Thyroid gland (tissue), 4 donors: ENCODE results near the gene MRPS27. TPM values are rescaled to one million over a fixed set of nuclear protein-coding genes. Genes with fewer than 3 reads are reported as not detected.

Experiments used
- DNase-seq, 2 donors: peaks; one replicate each; pipeline ENCODE4 v3.0.0-alpha.2; 2019
- H3K27ac ChIP-seq, 3 donors: fragments of 200-600 bp; sonication (generic); 1 replicate in 2 of 3; 2 replicates in 1 of 3; pipeline ENCODE4 v1.5.1; 2016 to 2019; ENCODE audit warnings: mild to moderate bottlenecking in 1 of 3, moderate library complexity in 1 of 3
- H3K27me3 ChIP-seq: fragments of 200-600 bp; sonication (generic); one replicate; pipeline ENCODE4 v1.5.1; 2019
- H3K36me3 ChIP-seq, 2 donors: fragments of 200-600 bp; sonication (generic); one replicate each; pipeline ENCODE4 v1.5.1; 2016 to 2019
- H3K4me1 ChIP-seq, 2 donors: fragments of 200-600 bp; sonication (generic); one replicate each; pipeline ENCODE4 v1.5.1; 2017 to 2019
- H3K4me3 ChIP-seq, 3 donors: fragments of 200-600 bp; sonication (generic); replicated peaks in 1 of 3; 1 replicate in 2 of 3; 2 replicates in 1 of 3; pipeline ENCODE4 v1.5.1; 2016; ENCODE audit warnings: mild to moderate bottlenecking in 1 of 3
- H3K9me3 ChIP-seq: fragments of 200-600 bp; sonication (generic); one replicate; pipeline ENCODE4 v1.5.1; 2017
- POLR2A ChIP-seq, 2 donors: fragments of 450-650 bp; IDR thresholded peaks; one replicate each; pipeline ENCODE4 v1.6.1; 2017; ENCODE audit warnings: antibody characterized with exemption in 2 of 2, mild to moderate bottlenecking in 2 of 2, moderate library complexity in 1 of 2
- WGBS, 2 donors: methylation state at CpG; one replicate each; pipeline ENCODE4 v1.1.5; 2017; 5-methylcytosine and 5-hydroxymethylcytosine counted together
- intact Hi-C: fragments of 100-400 bp; cut with DNase I; formaldehyde crosslinking; loops from one replicate; pipeline ENCODE4 v1.15.1; 2023
- total RNA-seq, 4 donors: library from RNA; depleted of rRNA; stranded (reverse); fragments of >200 nt; gene quantifications; one replicate each; pipeline ENCODE4 v1.2.3, GENCODE V29; 2016
- TF ChIP-seq, protein P1 (sequence below), 6 experiments: fragments of 200-600 bp in 3 of 6; fragments of 450-650 bp in 3 of 6; sonication (generic) in 3 of 6; IDR thresholded peaks; one replicate each; pipeline ENCODE4 v1.5.1; 2016 to 2019; ENCODE audit warnings: antibody characterized with exemption in 6 of 6, mild to moderate bottlenecking in 2 of 6, inconsistent platforms in 1 of 6, moderate library complexity in 1 of 6

Gene MRPS27
- total RNA-seq, 4 donors from 2014 or later = 71.4 to 86.1 (median 80.4) TPM

DNA sequence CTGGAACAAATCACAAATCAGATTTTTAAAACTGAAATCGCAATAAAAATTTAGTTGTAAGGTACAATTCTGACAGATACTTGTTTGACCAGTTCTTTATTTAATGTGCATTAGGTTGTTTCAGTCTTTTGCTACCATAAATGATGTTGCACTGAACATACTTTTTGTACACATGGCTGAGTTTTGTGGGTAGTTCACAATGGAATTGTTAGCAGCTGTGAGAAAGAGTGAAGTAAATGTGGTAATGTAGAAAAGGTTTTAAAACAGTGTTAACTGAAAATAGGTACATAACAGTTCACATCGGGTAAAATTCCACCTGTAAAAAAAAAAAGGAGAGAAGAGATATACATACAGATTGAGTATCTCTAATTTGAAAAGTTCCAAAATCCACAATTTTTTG is 25.6 kb downstream of the MRPS27 start:
- Histone ChIP-seq H3K4me1 (no peaks in the 10 kb centered on the region), H3K27me3 (no peaks in the 10 kb centered on the region), H3K36me3 (no peaks in the 10 kb centered on the region), H3K27ac (no peak overlapping the region), H3K4me3 (no peak overlapping the region), H3K9me3 (no peaks in the 10 kb centered on the region)
- 91 to 95% methylated on average over 2 of the region's 2 CpGs for WGBS, 2 donors
- DNase-seq = no peak
- intact Hi-C loops = no loop called here
- TF ChIP-seq POLR2A (IDR thresholded peaks at IDR 0.05) = no peak
- TF ChIP-seq, protein P1, sequence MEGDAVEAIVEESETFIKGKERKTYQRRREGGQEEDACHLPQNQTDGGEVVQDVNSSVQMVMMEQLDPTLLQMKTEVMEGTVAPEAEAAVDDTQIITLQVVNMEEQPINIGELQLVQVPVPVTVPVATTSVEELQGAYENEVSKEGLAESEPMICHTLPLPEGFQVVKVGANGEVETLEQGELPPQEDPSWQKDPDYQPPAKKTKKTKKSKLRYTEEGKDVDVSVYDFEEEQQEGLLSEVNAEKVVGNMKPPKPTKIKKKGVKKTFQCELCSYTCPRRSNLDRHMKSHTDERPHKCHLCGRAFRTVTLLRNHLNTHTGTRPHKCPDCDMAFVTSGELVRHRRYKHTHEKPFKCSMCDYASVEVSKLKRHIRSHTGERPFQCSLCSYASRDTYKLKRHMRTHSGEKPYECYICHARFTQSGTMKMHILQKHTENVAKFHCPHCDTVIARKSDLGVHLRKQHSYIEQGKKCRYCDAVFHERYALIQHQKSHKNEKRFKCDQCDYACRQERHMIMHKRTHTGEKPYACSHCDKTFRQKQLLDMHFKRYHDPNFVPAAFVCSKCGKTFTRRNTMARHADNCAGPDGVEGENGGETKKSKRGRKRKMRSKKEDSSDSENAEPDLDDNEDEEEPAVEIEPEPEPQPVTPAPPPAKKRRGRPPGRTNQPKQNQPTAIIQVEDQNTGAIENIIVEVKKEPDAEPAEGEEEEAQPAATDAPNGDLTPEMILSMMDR (IDR thresholded peaks at IDR 0.05) = no peak

DNA sequence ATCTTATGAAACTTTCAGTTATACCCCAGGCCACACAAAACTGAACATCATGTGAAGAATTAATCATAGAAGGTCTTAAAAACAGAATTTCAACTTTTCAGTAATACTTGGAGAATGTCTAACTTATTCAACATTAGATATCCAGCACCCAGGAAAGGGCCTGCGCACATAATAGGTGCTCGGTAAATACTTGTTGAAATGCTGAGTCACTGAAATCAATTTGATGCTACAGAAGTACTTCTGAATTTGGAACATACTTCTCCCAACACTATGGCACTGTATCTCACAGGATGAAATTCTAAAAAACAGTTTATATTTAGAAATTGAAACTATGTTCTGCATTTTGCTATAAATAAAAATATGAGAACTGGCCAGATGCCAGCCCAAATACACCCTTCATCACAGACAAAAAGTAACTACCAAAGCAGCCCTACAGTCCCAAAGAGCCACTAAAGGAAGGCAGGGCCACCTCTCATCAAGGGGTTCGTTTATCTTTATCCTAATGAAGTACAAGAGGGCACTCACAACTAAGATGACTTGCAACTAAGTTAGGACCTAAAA is 26.5 kb downstream of the MRPS27 start:
- H3K4me3 ChIP-seq = no peak overlapping the region
- H3K27ac ChIP-seq = no peak overlapping the region
- intact Hi-C loops = no loop called here
- TF ChIP-seq, protein P1 (IDR thresholded peaks at IDR 0.05) = no peak
- no peak for TF ChIP-seq POLR2A (IDR thresholded peaks at IDR 0.05)
- H3K4me1 ChIP-seq = no peaks in the 10 kb centered on the region
- no peaks in the 10 kb centered on the region for H3K36me3 ChIP-seq
- no peaks in the 10 kb centered on the region for H3K27me3 ChIP-seq
- 88 to 89% methylated on average over 3 of the region's 3 CpGs for WGBS, 2 donors
- H3K9me3 ChIP-seq = no peaks in the 10 kb centered on the region
- DNase-seq = no peak

GRCh38 chr5:72292411-72292810 is 27.6 kb downstream of the MRPS27 start:
- no peak overlapping the region for H3K27ac ChIP-seq
- H3K36me3 ChIP-seq = no peaks in the 10 kb centered on the region
- H3K4me3 ChIP-seq = no peak overlapping the region
- DNase-seq = no peak
- no peaks in the 10 kb centered on the region for H3K9me3 ChIP-seq
- H3K27me3 ChIP-seq = no peaks in the 10 kb centered on the region
- TF ChIP-seq POLR2A (IDR thresholded peaks at IDR 0.05) = no peak
- TF ChIP-seq, protein P1 (IDR thresholded peaks at IDR 0.05) = no peak
- WGBS, 2 donors = 93 to 100% methylated on average over 1 of the region's 1 CpG
- no peaks in the 10 kb centered on the region for H3K4me1 ChIP-seq
- intact Hi-C loops = no loop called here

GRCh38 chr5:72291601-72292000 is 28.4 kb downstream of the MRPS27 start:
- H3K4me3 ChIP-seq = no peak overlapping the region
- intact Hi-C loops = no loop called here
- no peaks in the 10 kb centered on the region for H3K9me3 ChIP-seq
- WGBS, 2 donors = 89 to 95% methylated on average over 3 of the region's 3 CpGs
- H3K27me3 ChIP-seq = no peaks in the 10 kb centered on the region
- no peak for TF ChIP-seq POLR2A (IDR thresholded peaks at IDR 0.05)
- TF ChIP-seq, protein P1 (IDR thresholded peaks at IDR 0.05) = no peak
- no peaks in the 10 kb centered on the region for H3K4me1 ChIP-seq
- no peak overlapping the region for H3K27ac ChIP-seq
- no peak for DNase-seq
- H3K36me3 ChIP-seq = no peaks in the 10 kb centered on the region

DNA sequence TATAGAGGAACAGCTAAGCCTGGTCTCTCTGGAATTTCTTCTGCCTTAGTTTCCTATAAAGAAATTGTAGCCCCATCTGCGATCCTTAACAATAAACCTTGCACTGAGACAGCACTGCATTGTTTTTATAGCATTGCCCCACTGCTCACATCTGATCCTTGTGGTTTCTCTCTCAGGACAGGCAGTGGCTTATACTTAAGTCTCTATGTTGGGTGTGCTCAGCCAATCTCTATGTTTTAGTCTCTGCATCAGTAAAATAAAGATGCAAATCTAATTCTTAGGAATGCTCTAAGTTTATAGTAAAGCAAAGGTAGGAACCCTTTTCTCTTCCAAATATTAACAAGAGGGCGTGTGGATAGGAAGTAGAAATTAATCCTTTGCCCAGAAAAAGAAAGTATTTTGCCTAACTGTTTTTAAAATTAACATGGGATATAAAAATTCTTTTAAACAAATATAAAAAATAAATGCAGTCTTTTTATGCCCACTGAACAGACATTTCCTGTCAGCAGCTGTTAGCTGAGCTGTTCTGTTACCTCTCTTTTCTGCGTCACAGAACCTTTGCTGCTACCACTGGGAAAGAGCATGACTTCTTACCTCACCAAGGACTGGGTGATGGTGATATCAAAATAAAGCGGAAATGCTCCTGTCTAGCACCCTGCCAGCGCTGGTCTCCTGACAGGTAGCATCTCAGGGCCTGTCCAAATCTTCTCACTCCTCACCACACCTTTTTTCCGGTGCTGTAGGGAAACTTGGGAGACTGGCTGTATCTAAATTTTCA is 29.5 kb downstream of the MRPS27 start:
- intact Hi-C loops = no loop called here
- H3K36me3 ChIP-seq = no peaks in the 10 kb centered on the region
- no peak overlapping the region for H3K27ac ChIP-seq
- H3K4me3 ChIP-seq = no peak overlapping the region
- no peaks in the 10 kb centered on the region for H3K9me3 ChIP-seq
- no peak for DNase-seq
- 89 to 92% methylated on average over 6 of the region's 6 CpGs for WGBS, 2 donors
- TF ChIP-seq POLR2A (IDR thresholded peaks at IDR 0.05) = no peak
- TF ChIP-seq, protein P1 (IDR thresholded peaks at IDR 0.05) = no peak
- H3K27me3 ChIP-seq = no peaks in the 10 kb centered on the region
- H3K4me1 ChIP-seq = no peaks in the 10 kb centered on the region
